Activated CD4-positive, alpha-beta T cell treated with anti-CD3 and anti-CD28 coated beads, Interleukin-2, amount 10 ng/mL, durations not matched to agents 7 days and 5 days (primary cell): ENCODE results near the gene TXNRD3. TPM values are rescaled to one million over a fixed set of nuclear protein-coding genes. Genes with fewer than 3 reads are reported as not detected.

Experiments
- CTCF ChIA-PET: fragments of 350-600 bp; sonication (Branson Sonifier 250); formaldehyde crosslinking; loops from one replicate; lab custom pipeline; 2021; ENCODE audit warnings: antibody characterized with exemption; lab: Charles Lee
- POLR2A ChIA-PET: fragments of 350-600 bp; sonication (Branson Sonifier 250); formaldehyde crosslinking; loops from one replicate; lab custom pipeline; 2021; ENCODE audit warnings: antibody characterized with exemption; lab: Charles Lee
- DNase-seq: peaks from one replicate; pipeline ENCODE4 v3.0.0-alpha.2; 2020
- H3K27ac Mint-ChIP-seq: one replicate; pipeline ENCODE4 v1.8.0; 2021; ENCODE audit warnings: mild to moderate bottlenecking, moderate library complexity, mixed read lengths
- H3K27me3 Mint-ChIP-seq: one replicate; pipeline ENCODE4 v1.8.0; 2021; ENCODE audit warnings: mixed read lengths
- H3K36me3 Mint-ChIP-seq: one replicate; pipeline ENCODE4 v1.8.0; 2021; ENCODE audit warnings: low read depth, mixed read lengths
- H3K4me1 Mint-ChIP-seq: one replicate; pipeline ENCODE4 v1.8.0; 2021; ENCODE audit warnings: mixed read lengths
- H3K4me3 Mint-ChIP-seq: one replicate; pipeline ENCODE4 v1.8.0; 2021; ENCODE audit warnings: mild to moderate bottlenecking, moderate library complexity, mixed read lengths
- H3K9me3 Mint-ChIP-seq: one replicate; pipeline ENCODE4 v1.8.0; 2021; ENCODE audit warnings: mixed read lengths
- total RNA-seq, 2 experiments: library from RNA; stranded (reverse); gene quantifications; one replicate each; pipeline ENCODE4 v1.2.3, GENCODE V29; 2021

Gene TXNRD3
- total RNA-seq, 2 experiments from 2014 or later = 0.94 to 1.3 TPM

- ChIA-PET POLR2A (no interaction called here), CTCF (no interaction called here)
- no peak for DNase-seq
- H3K36me3 Mint-ChIP-seq = no peaks in the 10 kb centered on the region
- no peak overlapping the region for H3K27ac Mint-ChIP-seq
- H3K4me1 Mint-ChIP-seq = no peaks in the 10 kb centered on the region
- H3K9me3 Mint-ChIP-seq = peaks cover under 1% of the 10 kb centered on the region
- H3K27me3 Mint-ChIP-seq = peaks cover 18% of the 10 kb centered on the region
- H3K4me3 Mint-ChIP-seq = no peak overlapping the region
These were observed 87.1 kb downstream of the TXNRD3 start for GRCh38 chr3:126567696-126568438.

- Mint-ChIP-seq H3K9me3 (peaks cover 5% of the 10 kb centered on the region), H3K4me1 (no peaks in the 10 kb centered on the region), H3K27ac (no peak overlapping the region), H3K27me3 (peaks cover 32% of the 10 kb centered on the region), H3K4me3 (no peak overlapping the region), H3K36me3 (no peaks in the 10 kb centered on the region)
- ChIA-PET POLR2A (no interaction called here), CTCF (no interaction called here)
- DNase-seq = no peak
These were observed 92.1 kb downstream of the TXNRD3 start for GRCh38 chr3:126562737-126563276.

- ChIA-PET POLR2A (no interaction called here), CTCF (no interaction called here)
- Mint-ChIP-seq H3K36me3 (no peaks in the 10 kb centered on the region), H3K9me3 (peaks cover 5% of the 10 kb centered on the region), H3K27ac (no peak within 1 kb of the TSS), H3K27me3 (peaks cover 15% of the 10 kb centered on the region), H3K4me1 (no peaks in the 10 kb centered on the region), H3K4me3 (no peak within 1 kb of the TSS)
- DNase-seq = no peak
These were observed 96.4 kb downstream of the TXNRD3 start, which contains the start of gene C3orf22 for GRCh38 chr3:126558336-126559071. TSS of gene C3orf22 (minus strand) at chr3:126558932. CDS start at chr3:126553390, 5,542 bp downstream.

GRCh38 chr3:126557761-126558160, 97.2 kb downstream of the TXNRD3 start:
- no peaks in the 10 kb centered on the region for H3K4me1 Mint-ChIP-seq
- CTCF ChIA-PET = no interaction called here
- no peak overlapping the region for H3K27ac Mint-ChIP-seq
- no peaks in the 10 kb centered on the region for H3K36me3 Mint-ChIP-seq
- no peak overlapping the region for H3K4me3 Mint-ChIP-seq
- peaks cover 3% of the 10 kb centered on the region for H3K9me3 Mint-ChIP-seq
- H3K27me3 Mint-ChIP-seq = peaks cover 13% of the 10 kb centered on the region
- DNase-seq = no peak
- POLR2A ChIA-PET = no interaction called here

- Mint-ChIP-seq H3K27ac (no peak overlapping the region), H3K27me3 (peaks cover 9% of the 10 kb centered on the region), H3K36me3 (no peaks in the 10 kb centered on the region), H3K9me3 (no peaks in the 10 kb centered on the region), H3K4me1 (no peaks in the 10 kb centered on the region), H3K4me3 (no peak overlapping the region)
- no peak for DNase-seq
- POLR2A ChIA-PET = no interaction called here
- CTCF ChIA-PET = no interaction called here
These were observed 97.5 kb downstream of the TXNRD3 start for GRCh38 chr3:126557415-126557745.

Other genes with a start within 250 kb of the TXNRD3 start
- 10 to 100 TPM; 27.8 to 28.2 TPM for gene ZXDC, start 179.2 kb downstream of the TXNRD3 start, total RNA-seq
- not detected for gene UROC1, start 137.4 kb downstream of the TXNRD3 start, total RNA-seq
- not detected for gene CHST13, start 131.0 kb downstream of the TXNRD3 start, total RNA-seq
- not detected for gene C3orf22, start 96.2 kb downstream of the TXNRD3 start, total RNA-seq
- 1 to 10 TPM; 5.4 to 7.4 TPM for gene CHCHD6, start 49.1 kb upstream of the TXNRD3 start, total RNA-seq